GM12891 (cell line): Measurements from ENCODE around the gene UBE3D. TPM values are rescaled to one million over a fixed set of nuclear protein-coding genes. Genes with fewer than 3 reads are reported as not detected.
A peak's percentile ranks its signal among the peaks of the same experiment; 100 is the strongest.

ENCODE experiments used
- DNase-seq: peaks from one replicate; pipeline ENCODE4 v3.0.0; 2011; ENCODE audit warnings: low spot score; ENCODE audit not compliant: insufficient read length
- FAIRE-seq: peaks from 2 replicates; lab custom pipeline; 2011; peaks lifted over from hg19 to GRCh38; lab: Jason Lieb, UNC
- PAX5 ChIP-seq: IDR thresholded peaks from 2 replicates; pipeline ENCODE4 v1.6.1; 2011; ENCODE audit warnings: low read length, moderate library complexity, mild to moderate bottlenecking; ENCODE audit not compliant: insufficient read depth, severe bottlenecking
- POLR2A ChIP-seq: IDR thresholded peaks from 2 replicates; pipeline ENCODE4 v1.6.1; 2011; ENCODE audit warnings: low read depth, low read length, control low read depth
- POLR2AphosphoS5 ChIP-seq: IDR thresholded peaks from 2 replicates; pipeline ENCODE4 v1.6.1; 2011; ENCODE audit warnings: low read depth, low read length, control low read depth
- POU2F2 ChIP-seq: IDR thresholded peaks from 2 replicates; pipeline ENCODE4 v1.6.1; 2011; ENCODE audit warnings: low read depth, mild to moderate bottlenecking, control low read depth, low read length, moderate library complexity
- SPI1 ChIP-seq: IDR thresholded peaks from 2 replicates; pipeline ENCODE4 v1.6.1; 2011; ENCODE audit warnings: low read depth, low read length, control low read depth
- TAF1 ChIP-seq: IDR thresholded peaks from 2 replicates; pipeline ENCODE4 v1.6.1; 2011; ENCODE audit warnings: low read depth, low read length, control low read depth
- polyA plus RNA-seq: library from polyadenylated mRNA; unstranded; fragments of >200 nt; gene quantifications from one replicate; pipeline ENCODE4 v1.2.1, GENCODE V29; 2012; ENCODE audit warnings: low read depth, missing spikeins, inconsistent platforms; ENCODE audit not compliant: missing spikeins

The UBE3D gene, protein sequence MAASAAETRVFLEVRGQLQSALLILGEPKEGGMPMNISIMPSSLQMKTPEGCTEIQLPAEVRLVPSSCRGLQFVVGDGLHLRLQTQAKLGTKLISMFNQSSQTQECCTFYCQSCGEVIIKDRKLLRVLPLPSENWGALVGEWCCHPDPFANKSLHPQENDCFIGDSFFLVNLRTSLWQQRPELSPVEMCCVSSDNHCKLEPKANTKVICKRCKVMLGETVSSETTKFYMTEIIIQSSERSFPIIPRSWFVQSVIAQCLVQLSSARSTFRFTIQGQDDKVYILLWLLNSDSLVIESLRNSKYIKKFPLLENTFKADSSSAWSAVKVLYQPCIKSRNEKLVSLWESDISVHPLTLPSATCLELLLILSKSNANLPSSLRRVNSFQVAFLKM
- 2.1 TPM for polyA plus RNA-seq

DNA sequence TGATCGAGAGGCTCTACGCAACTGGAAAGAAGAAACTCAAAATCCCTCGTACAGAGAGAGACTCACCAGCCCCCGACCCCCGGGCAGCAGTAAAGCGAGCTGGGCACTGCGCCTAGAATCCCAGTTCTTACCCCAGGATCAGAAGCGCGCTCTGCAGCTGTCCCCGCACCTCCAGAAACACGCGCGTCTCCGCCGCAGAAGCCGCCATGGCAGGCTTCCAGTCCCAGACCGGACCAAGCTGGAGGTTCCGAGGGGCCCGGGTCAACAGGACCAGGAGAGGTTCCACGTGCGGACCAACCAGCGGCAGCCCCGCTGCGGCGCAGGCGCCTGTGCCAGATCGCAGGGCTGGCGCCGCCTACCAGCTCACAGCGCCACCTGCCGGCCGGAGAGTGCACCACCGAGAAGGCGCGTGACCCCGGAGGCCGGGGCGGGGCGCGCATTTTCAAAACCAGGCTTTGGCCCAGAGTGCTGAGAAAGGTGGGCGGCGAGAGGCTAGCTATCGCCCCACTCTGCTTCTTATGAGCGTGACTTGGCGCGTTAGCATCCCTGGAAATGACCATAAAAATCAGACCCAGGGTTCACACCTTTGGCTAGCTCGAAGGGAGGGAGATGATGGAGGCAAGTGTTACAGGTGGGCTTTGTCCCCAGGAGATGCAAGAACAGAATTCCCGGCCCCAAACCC lies at the start of gene UBE3D:
Gene UBE3D, minus strand, starts transcription at position 331 of the 682 bp plus-strand sequence. Its CDS starts 123 bp downstream, at position 208.
- DNase-seq (peak; percentile 60), FAIRE-seq (peak; percentile 98)
- TF ChIP-seq POLR2A = peak; percentile 63
- peak; percentile 69 for TF ChIP-seq PAX5
- no peak for TF ChIP-seq POLR2AphosphoS5
- TF ChIP-seq SPI1 = no peak

GRCh38 chr6:83114164-83114563 lies 48.5 kb upstream of the UBE3D start:
- FAIRE-seq (no peak), DNase-seq (no peak)
- no peak for TF ChIP-seq POLR2A
- no peak for TF ChIP-seq TAF1
- no peak for TF ChIP-seq PAX5
- TF ChIP-seq SPI1 = no peak
- no peak for TF ChIP-seq POU2F2
- no peak for TF ChIP-seq POLR2AphosphoS5

GRCh38 chr6:83113258-83113657 lies 47.6 kb upstream of the UBE3D start:
- TF ChIP-seq POLR2AphosphoS5 (no peak), POU2F2 (no peak), POLR2A (no peak), SPI1 (no peak), TAF1 (no peak), PAX5 (no peak)
- no peak for DNase-seq
- no peak for FAIRE-seq

- DNase-seq (no peak), FAIRE-seq (no peak)
- no peak for TF ChIP-seq POU2F2
- no peak for TF ChIP-seq PAX5
- TF ChIP-seq POLR2A = no peak
- TF ChIP-seq POLR2AphosphoS5 = no peak
Observed at GRCh38 chr6:83108378-83108777, 42.7 kb upstream of the UBE3D start.

DNA sequence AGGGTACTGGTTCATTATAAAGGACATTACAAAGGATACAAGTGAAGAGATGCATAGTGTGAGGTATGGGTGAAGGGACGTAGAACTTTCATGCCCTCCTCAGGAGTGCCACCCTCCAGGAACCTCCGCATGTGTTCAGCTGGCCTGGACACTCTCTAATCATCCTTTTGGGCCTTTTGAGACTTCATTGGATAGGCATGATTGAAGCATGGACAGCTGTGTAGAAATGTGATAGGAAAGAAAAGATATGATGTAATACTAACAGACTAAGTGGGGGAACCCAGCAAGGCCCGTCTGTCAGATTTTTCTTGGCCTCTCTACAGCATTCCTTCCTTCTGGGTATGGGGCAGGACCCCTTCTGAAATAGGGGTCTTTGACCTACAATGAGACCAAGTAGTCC lies 32.9 kb upstream of the UBE3D start:
- TF ChIP-seq SPI1 (no peak), PAX5 (no peak), TAF1 (no peak), POLR2A (no peak)
- peak; percentile 13 for FAIRE-seq
- DNase-seq = no peak

- TF ChIP-seq PAX5 = no peak
- no peak for TF ChIP-seq POLR2A
- no peak for TF ChIP-seq TAF1
- TF ChIP-seq POLR2AphosphoS5 = no peak
- TF ChIP-seq SPI1 = no peak
- no peak for TF ChIP-seq POU2F2
- FAIRE-seq = no peak
- DNase-seq = no peak
Observed at GRCh38 chr6:83097675-83098074, 32.0 kb upstream of the UBE3D start.

DNA sequence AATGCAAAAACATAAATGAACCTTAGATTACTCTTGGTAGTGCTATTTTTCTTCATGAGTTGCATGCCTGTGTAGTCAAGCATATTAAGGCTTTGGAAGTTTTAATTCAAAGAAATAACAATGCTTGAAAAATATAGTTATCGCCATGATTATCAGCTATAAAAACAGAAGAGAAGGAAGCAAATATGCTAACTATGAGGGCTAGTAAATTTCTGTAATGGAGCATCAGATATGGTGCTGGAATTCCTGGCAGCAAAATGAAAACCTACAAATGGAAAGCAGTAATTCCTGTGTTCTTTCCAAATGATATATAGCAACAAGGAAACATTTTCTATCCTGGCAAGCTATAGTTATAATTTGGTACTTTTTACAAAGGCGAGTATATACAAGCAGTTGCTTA lies 31.6 kb upstream of the UBE3D start:
- DNase-seq (no peak), FAIRE-seq (no peak)
- no peak for TF ChIP-seq SPI1
- TF ChIP-seq TAF1 = no peak
- TF ChIP-seq POLR2A = no peak
- no peak for TF ChIP-seq POU2F2
- TF ChIP-seq POLR2AphosphoS5 = no peak
- no peak for TF ChIP-seq PAX5

GRCh38 chr6:83096791-83097190 lies 31.1 kb upstream of the UBE3D start:
- TF ChIP-seq POLR2AphosphoS5 (no peak), SPI1 (no peak), PAX5 (no peak), TAF1 (no peak), POLR2A (no peak), POU2F2 (no peak)
- DNase-seq (no peak), FAIRE-seq (no peak)

DNA sequence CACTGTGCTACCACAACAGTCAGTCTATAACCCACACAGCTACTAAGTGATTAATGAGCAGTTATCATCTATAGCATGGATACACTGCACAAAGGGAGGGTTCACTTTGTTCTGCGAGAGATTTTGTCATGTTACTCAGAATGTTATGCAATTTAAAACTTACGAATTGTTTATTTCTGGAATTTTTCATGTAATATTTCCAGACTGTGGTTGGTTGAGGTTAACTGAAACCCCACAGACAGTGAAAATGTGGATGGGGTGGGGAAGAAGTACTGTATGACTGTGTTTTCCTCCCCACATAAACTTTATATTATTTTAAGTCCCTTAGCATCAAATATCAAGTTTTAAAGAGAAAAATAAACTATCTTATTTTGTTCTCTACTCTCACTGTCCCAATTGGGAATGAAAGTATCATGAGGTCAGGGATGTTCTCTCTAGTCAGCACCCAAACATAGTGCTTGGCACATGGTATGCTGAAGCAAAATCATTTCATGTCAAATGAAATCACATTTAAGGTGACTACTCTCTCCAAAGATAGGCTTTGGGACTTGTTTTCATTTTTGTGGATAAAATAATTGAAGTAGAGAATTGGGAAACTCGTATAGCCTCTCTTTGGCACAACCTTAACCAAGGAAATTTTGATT lies 27.2 kb upstream of the UBE3D start:
- FAIRE-seq (no peak), DNase-seq (no peak)

More for the DNA sequence above, 27.2 kb upstream of the UBE3D start:
- TF ChIP-seq PAX5 (no peak), SPI1 (no peak), TAF1 (no peak), POU2F2 (no peak), POLR2AphosphoS5 (no peak), POLR2A (no peak)
